GM21367 (cell line): ENCODE results near the gene TCF7L2.

ENCODE experiments used
- ATAC-seq: cut with Tn5 transposase; IDR thresholded peaks from one replicate; pipeline ENCODE4 v1.9.1; 2021; ENCODE audit not compliant: unreplicated experiment

TCF7L2 gene

DNA sequence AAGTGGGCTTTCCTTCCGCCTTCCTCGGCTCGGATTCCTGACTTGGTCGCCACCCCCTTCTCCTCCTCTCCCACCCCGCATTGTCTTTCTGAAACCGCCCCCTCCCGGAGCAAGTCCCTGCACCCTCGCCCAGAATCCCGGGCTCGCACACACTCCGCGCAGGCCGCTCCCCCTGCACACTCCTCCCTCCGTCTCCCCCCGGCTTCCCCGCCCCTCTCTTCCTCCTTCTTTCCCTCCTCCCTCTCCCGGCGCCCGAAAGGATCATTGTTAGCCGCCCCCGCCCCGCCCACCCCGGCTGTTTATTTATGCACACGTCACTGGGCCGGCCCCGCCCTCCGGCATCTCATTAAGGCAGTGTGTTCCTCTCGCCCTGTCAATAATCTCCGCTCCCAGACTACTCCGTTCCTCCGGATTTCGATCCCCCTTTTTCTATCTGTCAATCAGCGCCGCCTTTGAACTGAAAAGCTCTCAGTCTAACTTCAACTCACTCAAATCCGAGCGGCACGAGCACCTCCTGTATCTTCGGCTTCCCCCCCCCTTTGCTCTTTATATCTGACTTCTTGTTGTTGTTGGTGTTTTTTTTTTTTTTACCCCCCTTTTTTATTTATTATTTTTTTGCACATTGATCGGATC is at the start of gene TCF7L2:
TSS of gene TCF7L2 (plus strand) at position 373 of the 633 bp plus-strand sequence. CDS start 510 bp downstream, outside the sequence.
- ATAC-seq: peak; percentile 49

GRCh38 chr10:112902730-112903129 is 47.3 kb upstream of the TCF7L2 start:
- no peak for ATAC-seq

DNA sequence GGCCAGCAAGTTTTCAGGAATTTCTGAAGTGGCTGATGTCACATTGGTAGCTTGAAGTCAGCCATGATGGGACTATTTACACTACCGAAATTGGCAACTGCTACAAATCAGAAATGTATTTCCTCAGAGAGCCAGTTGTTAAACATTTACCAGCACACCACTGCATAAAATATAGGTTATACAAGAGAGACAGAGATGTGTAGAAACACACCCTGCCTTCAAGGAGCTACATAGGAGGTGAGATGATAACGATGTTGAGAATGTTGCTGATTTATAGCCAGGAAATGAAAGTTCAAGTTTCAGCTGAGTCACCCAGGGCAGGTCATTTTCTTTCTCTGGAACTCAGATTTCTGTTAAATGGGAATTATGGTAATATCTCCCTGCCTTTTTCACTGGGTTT is 46.0 kb upstream of the TCF7L2 start:
- no peak for ATAC-seq

DNA sequence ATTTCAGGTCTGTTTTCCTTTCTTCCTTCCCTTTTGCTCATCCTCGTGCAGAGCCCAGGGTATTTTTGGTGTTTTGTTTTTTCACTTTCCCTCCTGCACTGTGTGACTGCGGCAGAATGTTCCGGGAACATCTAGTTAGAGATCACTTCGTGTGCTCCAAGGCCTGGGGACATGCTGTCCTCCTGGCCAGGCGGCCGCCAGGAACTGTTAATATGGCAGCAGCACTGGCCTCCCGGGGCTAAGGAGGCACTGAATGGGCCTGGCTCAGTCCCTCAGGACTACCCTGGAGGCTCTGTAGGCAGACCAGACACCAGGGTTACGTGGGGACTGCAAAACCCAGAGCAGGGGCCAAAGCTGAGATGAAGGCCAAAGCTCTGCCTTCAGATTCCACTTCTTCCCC is 43.1 kb upstream of the TCF7L2 start:
- ATAC-seq: no peak

GRCh38 chr10:112907893-112908292 is 42.2 kb upstream of the TCF7L2 start:
- ATAC-seq: no peak

- no peak for ATAC-seq
Measured at GRCh38 chr10:112911206-112911605, 38.8 kb upstream of the TCF7L2 start.

DNA sequence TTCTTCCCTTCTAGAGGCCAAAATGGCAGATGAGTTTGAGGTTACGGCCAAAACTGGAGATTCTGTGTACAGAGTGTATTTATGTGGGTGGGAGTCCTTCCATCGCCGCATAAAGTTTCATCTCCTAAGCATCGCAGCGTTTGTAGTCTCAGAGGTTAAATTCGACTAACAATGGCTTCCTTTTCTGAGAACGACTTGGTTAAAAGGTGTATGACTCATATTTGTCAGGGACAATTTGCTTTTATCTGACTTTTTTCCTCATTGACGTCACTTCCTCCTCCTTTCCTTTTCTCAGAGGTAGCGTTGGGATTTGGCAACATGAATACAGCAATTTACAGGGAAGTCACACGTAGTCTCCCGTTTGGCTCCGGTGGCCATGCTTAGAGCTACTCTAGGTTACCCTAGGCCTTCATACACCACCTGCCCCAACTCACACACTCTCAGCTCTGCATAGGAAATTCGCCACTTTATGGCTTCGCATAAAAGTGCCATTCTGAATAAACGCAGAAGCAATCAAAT is 37.6 kb upstream of the TCF7L2 start:
- no peak for ATAC-seq

DNA sequence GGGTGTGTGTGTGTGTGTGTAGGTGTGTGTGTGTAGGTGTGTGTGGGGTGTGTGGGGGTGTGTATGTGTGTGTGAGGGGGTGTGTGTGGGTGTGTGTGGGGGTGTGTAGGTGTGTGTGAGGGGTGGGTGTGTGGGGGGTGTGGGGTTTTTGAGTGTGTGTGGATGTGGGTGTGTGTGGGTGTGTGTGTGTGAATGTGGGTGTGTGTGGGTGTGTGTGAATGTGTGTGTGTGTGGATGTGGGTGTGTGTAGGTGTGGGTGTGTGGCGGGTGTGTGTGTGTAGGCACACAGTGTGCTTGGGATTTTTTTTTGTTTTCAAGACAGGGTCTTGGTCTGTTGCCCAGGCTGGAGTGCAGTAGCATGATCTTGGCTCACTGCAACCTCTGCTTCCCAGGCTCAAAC is 36.8 kb upstream of the TCF7L2 start:
- no peak for ATAC-seq

DNA sequence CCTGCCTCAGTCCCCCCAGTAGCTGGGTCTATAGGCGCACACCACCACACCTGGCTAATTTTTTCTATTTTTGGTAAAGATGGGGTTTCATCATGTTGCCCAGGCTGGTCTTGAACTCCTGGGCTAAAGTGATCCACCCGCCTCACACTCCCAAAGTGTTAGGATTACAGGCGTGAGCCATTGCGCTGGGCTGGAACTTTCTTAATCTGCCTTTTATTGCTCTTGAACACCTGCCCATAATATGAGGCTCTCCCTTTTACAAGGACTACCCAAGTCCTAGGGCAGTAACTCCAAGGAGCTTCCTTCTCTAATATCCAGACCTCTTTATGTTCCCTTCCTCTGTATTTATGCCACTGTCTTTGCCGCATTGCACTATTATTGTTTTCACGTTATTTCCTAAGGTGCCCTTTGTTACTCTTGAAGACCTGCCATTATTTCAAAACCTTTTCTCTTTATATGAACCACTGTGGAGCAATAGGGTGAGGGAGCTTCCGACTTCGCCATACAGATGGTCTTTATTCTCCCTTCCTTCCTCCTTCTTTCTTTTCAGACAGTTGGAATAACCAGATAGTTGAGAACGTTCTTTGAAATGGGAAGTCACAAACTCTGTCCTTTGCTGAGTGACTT is 36.3 kb upstream of the TCF7L2 start:
- ATAC-seq: no peak

DNA sequence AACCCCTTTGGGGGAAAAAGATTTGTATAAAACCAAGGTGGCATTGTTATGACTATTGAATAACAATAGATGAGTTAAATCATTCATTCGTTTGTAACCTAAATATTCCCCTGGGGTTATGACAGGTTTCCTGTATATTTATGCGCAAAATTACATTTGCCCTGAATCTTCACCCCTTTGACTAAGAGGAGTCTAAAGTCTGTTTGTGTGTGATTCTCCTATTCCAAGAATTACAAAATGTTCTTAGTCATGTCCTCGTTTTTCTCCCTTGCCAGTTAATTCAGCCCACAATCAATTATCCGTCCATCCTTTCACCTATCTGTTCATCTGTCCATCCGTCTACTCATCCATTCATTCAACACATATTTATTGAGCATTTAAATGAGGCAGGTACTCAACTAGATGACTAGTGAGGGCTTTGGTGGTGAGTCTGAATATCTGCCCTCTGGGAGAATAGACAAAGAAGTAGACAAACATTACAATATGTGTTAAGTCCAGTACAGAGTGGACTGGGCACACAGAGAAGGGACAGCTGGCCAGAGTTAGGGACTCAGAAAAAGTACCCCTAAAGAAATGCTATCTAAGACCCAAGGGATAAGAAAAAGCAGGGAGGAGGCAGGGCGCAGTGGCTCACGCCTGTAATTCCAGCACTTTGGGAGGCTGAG is 35.6 kb upstream of the TCF7L2 start:
- no peak for ATAC-seq

- no peak for ATAC-seq
Measured at GRCh38 chr10:112915590-112916572, 34.2 kb upstream of the TCF7L2 start.

GRCh38 chr10:112917681-112918080 is 32.4 kb upstream of the TCF7L2 start:
- no peak for ATAC-seq

- no peak for ATAC-seq
Measured at GRCh38 chr10:112918771-112919170, 31.3 kb upstream of the TCF7L2 start.

GRCh38 chr10:112919721-112920120 is 30.3 kb upstream of the TCF7L2 start:
- ATAC-seq: no peak

DNA sequence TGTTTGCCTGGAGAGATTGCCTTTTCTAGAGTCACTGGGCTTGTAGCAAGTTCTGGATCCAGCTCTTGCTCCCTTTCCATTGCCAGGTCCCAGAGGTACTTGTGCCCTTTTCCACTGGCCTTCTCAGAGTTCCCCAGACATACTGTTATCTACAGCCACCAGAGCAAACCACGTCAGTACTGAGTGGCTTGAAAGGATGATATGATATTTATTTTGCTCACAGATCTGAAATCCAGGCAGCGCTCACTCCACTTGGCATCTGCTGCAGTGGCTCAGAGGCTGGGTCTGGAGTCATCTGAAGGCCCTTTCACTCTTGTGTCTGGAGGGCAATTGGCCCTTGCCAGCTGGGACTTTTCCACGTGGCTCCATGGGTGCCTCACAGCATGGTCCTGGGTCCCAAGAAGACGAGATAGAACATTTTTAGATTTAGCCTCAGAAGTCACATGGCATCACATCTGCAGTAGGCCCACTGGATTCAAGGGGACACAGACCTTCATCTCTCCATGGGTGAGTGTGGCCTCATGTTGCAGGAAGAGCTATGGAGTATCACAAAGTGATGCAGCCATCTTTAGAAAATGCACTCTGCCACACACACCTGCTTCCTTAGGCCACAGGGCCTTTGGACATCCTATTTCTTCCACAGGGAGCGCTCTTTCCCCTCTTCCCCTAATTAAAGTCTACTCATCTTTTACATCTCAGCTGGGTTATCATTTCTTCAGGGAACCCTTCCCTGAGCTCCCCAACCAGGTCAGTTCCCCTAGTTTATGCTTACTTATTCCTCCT is 22.9 kb upstream of the TCF7L2 start:
- ATAC-seq: no peak

- no peak for ATAC-seq
Measured at GRCh38 chr10:112927980-112928379, 22.1 kb upstream of the TCF7L2 start.

DNA sequence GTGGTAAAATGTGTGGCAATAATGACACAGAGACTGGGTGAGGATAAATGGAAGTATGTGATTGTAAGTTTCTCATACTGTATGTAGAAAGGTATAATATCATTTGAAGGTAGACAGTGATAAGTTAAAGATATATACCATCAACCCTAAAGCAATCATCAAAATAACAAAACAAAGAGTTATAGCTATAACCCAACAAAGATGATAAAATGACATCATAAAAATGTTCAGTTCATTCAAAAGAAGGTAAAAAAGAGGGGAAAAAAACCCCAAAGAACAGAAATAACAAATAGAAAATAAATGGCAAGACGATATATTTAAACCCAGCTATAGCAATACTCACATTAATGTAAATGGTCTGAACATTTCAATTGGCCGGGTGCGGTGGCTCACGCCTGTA is 17.4 kb upstream of the TCF7L2 start:
- no peak for ATAC-seq

GRCh38 chr10:112934193-112934592 is 15.9 kb upstream of the TCF7L2 start:
- no peak for ATAC-seq

DNA sequence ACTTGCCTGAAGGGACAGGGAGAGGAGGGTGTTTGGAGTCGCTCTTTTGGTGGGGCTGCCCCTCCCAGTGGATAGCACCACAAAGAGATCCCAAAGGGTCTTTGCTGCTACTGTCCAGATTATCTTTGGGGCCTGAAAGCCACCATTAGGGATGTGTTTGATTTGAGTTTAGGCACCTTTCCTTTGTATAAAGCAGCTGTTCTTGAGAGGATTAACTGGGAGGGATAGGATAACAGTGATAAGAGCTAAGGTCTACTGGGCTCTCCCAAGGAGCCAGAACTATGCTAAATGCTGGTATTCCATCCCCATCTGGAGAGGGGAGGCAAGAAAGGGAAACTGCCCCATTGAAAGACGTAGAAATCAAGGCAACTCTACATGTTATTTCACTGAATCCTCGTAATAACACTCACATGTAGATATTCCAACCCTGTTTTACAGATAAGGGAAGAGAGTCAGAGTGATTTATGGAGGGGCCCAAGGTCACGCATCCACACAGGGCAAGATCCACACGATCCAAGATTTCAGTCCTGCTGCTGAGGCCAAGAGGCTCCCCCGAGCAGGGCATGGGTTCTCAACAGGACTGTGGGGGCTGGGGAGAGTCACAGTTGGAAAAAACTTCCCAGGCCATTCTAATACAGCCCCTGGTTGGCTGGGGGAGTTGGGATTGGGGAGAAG is 11.1 kb upstream of the TCF7L2 start:
- no peak for ATAC-seq

GRCh38 chr10:112945811-112946210 is 4.2 kb upstream of the TCF7L2 start:
- ATAC-seq: no peak
